Mesothelial cell of epicardium (in vitro differentiated cells): ENCODE results near the gene C14orf39. TPM values are rescaled to one million over a fixed set of nuclear protein-coding genes. Genes with fewer than 3 reads are reported as not detected.

Experiments used
- DNase-seq, 2 experiments: peaks; one replicate each; pipeline ENCODE4 v3.0.0; 2021; ENCODE audit warnings: low spot score in 2 of 2; ENCODE audit not compliant: unreplicated experiment in 2 of 2
- H3K27ac Mint-ChIP-seq: 2 replicates; pipeline ENCODE4 v1.8.0; 2021; ENCODE audit warnings: mixed read lengths
- H3K27me3 Mint-ChIP-seq: 2 replicates; pipeline ENCODE4 v1.8.0; 2021; ENCODE audit warnings: low read depth, mixed read lengths
- H3K36me3 Mint-ChIP-seq: 2 replicates; pipeline ENCODE4 v1.8.0; 2021; ENCODE audit warnings: mixed read lengths
- H3K4me1 Mint-ChIP-seq: 2 replicates; pipeline ENCODE4 v1.8.0; 2021; ENCODE audit warnings: mixed read lengths
- H3K4me3 Mint-ChIP-seq: 2 replicates; pipeline ENCODE4 v1.8.0; 2021; ENCODE audit warnings: mild to moderate bottlenecking, moderate library complexity, mixed read lengths
- H3K9me3 Mint-ChIP-seq: 2 replicates; pipeline ENCODE4 v1.8.0; 2021; ENCODE audit warnings: mixed read lengths
- total RNA-seq: library from RNA; stranded (reverse); gene quantifications from 3 replicates; pipeline ENCODE4 v1.2.1, GENCODE V29; 2021
- TF ChIP-seq, protein P1 (sequence below): fragments of 200-600 bp; sonication (generic); IDR thresholded peaks from one replicate; pipeline ENCODE4 v1.5.0; 2021; ENCODE audit warnings: antibody characterized with exemption; ENCODE audit not compliant: unreplicated experiment

Gene C14orf39
- total RNA-seq, 1 donor from 2014 or later = 1.3 TPM

DNA sequence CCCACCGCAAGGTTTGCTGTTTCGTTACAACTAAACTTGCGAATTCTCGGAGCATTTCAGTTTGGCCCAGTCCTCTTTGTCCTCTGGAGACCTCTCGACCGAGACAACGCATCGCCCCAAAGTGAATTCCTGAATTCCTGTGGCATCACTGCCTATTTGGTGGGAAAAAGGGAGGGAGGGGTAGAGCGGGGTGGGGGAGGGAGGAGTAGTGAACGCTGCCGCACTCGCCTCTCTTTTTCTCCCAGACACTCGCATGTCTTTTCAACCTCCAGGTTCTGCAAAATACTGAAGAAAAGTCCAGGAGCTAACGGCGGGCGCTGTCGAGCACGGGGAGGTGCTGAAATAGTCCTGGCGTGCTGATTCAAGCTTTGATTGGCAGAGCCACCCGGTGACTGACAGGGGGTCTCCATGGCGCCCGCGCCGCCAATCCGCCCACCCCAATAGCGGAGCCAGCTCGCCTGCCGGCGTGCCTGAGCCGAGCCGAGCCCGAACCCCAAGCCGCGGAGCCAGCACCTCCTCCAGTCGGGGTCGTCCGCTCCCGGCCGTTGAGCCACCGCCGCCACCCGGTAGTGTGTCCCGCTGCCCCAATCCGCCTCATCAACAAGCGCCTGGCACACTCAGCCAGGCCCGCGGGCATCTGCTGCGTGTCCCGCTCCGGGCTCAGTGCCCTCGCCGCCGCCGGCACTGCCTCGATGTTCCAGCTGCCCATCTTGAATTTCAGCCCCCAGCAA is 23.0 kb upstream of the C14orf39 start, which contains the start of gene SIX6:
TSS of gene SIX6 (plus strand) at position 440 of the 731 bp plus-strand sequence. CDS start at position 693, 253 bp downstream.
- TF ChIP-seq, protein P1, sequence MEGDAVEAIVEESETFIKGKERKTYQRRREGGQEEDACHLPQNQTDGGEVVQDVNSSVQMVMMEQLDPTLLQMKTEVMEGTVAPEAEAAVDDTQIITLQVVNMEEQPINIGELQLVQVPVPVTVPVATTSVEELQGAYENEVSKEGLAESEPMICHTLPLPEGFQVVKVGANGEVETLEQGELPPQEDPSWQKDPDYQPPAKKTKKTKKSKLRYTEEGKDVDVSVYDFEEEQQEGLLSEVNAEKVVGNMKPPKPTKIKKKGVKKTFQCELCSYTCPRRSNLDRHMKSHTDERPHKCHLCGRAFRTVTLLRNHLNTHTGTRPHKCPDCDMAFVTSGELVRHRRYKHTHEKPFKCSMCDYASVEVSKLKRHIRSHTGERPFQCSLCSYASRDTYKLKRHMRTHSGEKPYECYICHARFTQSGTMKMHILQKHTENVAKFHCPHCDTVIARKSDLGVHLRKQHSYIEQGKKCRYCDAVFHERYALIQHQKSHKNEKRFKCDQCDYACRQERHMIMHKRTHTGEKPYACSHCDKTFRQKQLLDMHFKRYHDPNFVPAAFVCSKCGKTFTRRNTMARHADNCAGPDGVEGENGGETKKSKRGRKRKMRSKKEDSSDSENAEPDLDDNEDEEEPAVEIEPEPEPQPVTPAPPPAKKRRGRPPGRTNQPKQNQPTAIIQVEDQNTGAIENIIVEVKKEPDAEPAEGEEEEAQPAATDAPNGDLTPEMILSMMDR = no peak
- Mint-ChIP-seq H3K9me3 (no peaks in the 10 kb centered on the region), H3K36me3 (no peaks in the 10 kb centered on the region), H3K4me1 (peaks cover 3% of the 10 kb centered on the region), H3K27ac (no peak within 1 kb of the TSS), H3K27me3 (peaks cover 100% of the 10 kb centered on the region), H3K4me3 (no peak within 1 kb of the TSS)
- peak in 1 of 2 experiments; percentile 63 for DNase-seq

DNA sequence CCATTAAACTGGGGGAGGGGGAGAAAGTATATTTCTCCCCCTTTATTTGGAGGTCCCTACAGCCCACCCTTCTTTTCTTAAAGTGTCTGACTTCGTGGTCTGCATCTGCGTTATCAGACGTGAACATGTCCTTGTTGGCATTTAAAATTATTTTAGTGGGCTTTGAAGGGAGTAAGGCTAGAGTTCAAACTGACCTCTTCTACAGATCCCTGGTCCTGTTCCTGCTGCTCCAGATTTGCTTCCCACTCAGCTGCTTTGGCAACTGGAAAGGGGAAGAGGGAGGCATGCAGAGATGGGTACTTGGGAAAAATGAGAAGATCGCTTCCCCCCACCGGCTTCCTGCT is 22.5 kb upstream of the C14orf39 start:
- TF ChIP-seq, protein P1 = no peak
- H3K4me1 Mint-ChIP-seq = peaks cover 3% of the 10 kb centered on the region
- no peak overlapping the region for H3K27ac Mint-ChIP-seq
- no peaks in the 10 kb centered on the region for H3K36me3 Mint-ChIP-seq
- no peak overlapping the region for H3K4me3 Mint-ChIP-seq
- H3K9me3 Mint-ChIP-seq = no peaks in the 10 kb centered on the region
- no peak for DNase-seq
- peaks cover 100% of the 10 kb centered on the region for H3K27me3 Mint-ChIP-seq

DNA sequence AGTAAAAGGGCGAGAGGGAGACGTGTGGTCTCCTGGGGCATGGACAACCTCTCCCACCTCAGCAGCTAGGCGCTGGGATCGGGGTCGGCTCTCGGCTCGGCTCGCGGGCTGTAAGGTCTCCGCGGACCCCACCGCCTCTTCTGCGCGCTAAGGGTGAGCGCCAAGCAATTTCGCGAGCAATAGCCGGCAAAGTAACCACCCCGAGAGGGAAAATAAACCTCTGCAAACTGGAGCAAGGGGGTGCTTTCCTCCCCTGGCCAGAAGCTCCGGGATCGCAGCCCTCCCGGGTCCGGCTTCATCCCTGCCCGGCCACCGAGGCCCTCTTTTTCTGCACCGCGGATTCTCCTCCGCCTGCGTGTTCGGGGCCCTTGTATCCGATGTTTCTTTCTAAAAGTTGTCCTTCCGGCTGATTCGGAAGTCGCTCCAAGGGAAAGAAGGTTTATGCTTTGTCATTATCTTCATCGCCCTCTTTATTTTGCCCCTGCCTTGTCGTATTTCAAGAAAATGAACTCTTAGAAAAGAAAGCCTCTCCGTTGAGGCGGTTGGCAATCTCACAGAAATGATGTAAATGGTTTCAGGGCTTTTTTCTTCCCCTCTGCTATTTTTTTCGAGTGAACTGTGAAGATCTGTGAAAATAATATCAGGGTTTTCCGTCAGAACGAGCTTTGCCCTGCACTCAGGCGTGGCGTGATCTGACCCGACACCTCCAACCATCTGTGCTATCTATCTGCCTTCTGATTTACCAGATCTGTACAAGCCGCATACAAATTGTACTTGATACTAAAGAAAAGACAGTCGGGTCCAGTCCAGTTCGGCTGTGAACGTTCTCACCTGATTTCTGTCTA is 21.3 kb upstream of the C14orf39 start:
- Mint-ChIP-seq H3K36me3 (no peaks in the 10 kb centered on the region), H3K4me3 (no peak overlapping the region), H3K4me1 (peaks cover 3% of the 10 kb centered on the region), H3K27me3 (peaks cover 100% of the 10 kb centered on the region), H3K27ac (no peak overlapping the region), H3K9me3 (no peaks in the 10 kb centered on the region)
- DNase-seq = no peak
- TF ChIP-seq, protein P1 = no peak

GRCh38 chr14:60506462-60506984 is 20.7 kb upstream of the C14orf39 start:
- Mint-ChIP-seq H3K27ac (no peak overlapping the region), H3K4me1 (peaks cover 3% of the 10 kb centered on the region), H3K4me3 (no peak overlapping the region), H3K27me3 (peaks cover 100% of the 10 kb centered on the region), H3K36me3 (no peaks in the 10 kb centered on the region), H3K9me3 (no peaks in the 10 kb centered on the region)
- TF ChIP-seq, protein P1 = no peak
- DNase-seq = no peak

GRCh38 chr14:60506010-60506409 is 20.1 kb upstream of the C14orf39 start:
- TF ChIP-seq, protein P1 = no peak
- Mint-ChIP-seq H3K27me3 (peaks cover 100% of the 10 kb centered on the region), H3K36me3 (no peaks in the 10 kb centered on the region), H3K27ac (no peak overlapping the region), H3K9me3 (no peaks in the 10 kb centered on the region), H3K4me3 (no peak overlapping the region), H3K4me1 (peaks cover 3% of the 10 kb centered on the region)
- no peak for DNase-seq
